Neuronal stem cell (in vitro differentiated cells): Measurements from ENCODE around the gene RAB1A.

ENCODE experiments used
- DNase-seq: peaks from one replicate; pipeline ENCODE4 v3.0.0-alpha.2; 2013; ENCODE audit warnings: low spot score
- H2AFZ ChIP-seq: one replicate; pipeline ENCODE4 v1.6.1; 2013; ENCODE audit warnings: mild to moderate bottlenecking, low read length, inconsistent platforms
- H2AK5ac ChIP-seq: 2 replicates; pipeline ENCODE4 v1.6.1; 2013; ENCODE audit warnings: low read depth, mild to moderate bottlenecking, inconsistent platforms, low read length, moderate library complexity, mixed read lengths
- H2BK120ac ChIP-seq: 2 replicates; pipeline ENCODE4 v1.6.1; 2013; ENCODE audit warnings: low read depth, mild to moderate bottlenecking, inconsistent platforms, low read length, moderate library complexity, mixed read lengths
- H2BK12ac ChIP-seq: one replicate; pipeline ENCODE4 v1.6.1; 2013; ENCODE audit warnings: low read length, inconsistent platforms
- H2BK15ac ChIP-seq: 2 replicates; pipeline ENCODE4 v1.6.1; 2013; ENCODE audit warnings: mild to moderate bottlenecking, low read length, inconsistent platforms, mixed read lengths
- H2BK5ac ChIP-seq: one replicate; pipeline ENCODE4 v1.6.1; 2013; ENCODE audit warnings: inconsistent platforms, mild to moderate bottlenecking, low read length, moderate library complexity
- H3K14ac ChIP-seq: one replicate; pipeline ENCODE4 v1.6.1; 2013; ENCODE audit warnings: low read length, inconsistent platforms
- H3K18ac ChIP-seq: 2 replicates; pipeline ENCODE4 v1.6.1; 2013; ENCODE audit warnings: low read length, inconsistent platforms
- H3K23ac ChIP-seq: 2 replicates; pipeline ENCODE4 v1.6.1; 2013; ENCODE audit warnings: low read depth, mild to moderate bottlenecking, mixed read lengths, low read length, inconsistent platforms; ENCODE audit not compliant: poor library complexity
- H3K27ac ChIP-seq: replicated peaks from 3 replicates; pipeline ENCODE4 v1.5.1; 2013; ENCODE audit warnings: low read length, inconsistent platforms
- H3K27me3 ChIP-seq, 3 experiments: 2 replicates each; pipeline ENCODE4 v1.6.1; 2013; ENCODE audit warnings: low read length in 3 of 3, mild to moderate bottlenecking in 2 of 3, inconsistent platforms in 1 of 3, low read depth in 1 of 3, mixed read lengths in 1 of 3, moderate library complexity in 1 of 3; ENCODE audit not compliant: control insufficient read depth in 3 of 3, insufficient read depth in 3 of 3
- H3K36me3 ChIP-seq, 2 donors: replicated peaks in 1 of 2; 2 replicates each; pipeline ENCODE4 v1.6.1; 2013; ENCODE audit warnings: low read length in 2 of 2; ENCODE audit not compliant: control insufficient read depth in 2 of 2, insufficient read depth in 2 of 2
- H3K4ac ChIP-seq: 2 replicates; pipeline ENCODE4 v1.6.1; 2013; ENCODE audit warnings: inconsistent platforms, mild to moderate bottlenecking, low read length, moderate library complexity
- H3K4me1 ChIP-seq, 2 donors: 1 replicate in 1 of 2; 2 replicates in 1 of 2; pipeline ENCODE4 v1.6.1; 2013; ENCODE audit warnings: low read length in 2 of 2, low read depth in 1 of 2; ENCODE audit not compliant: control insufficient read depth in 2 of 2, insufficient read depth in 1 of 2
- H3K4me2 ChIP-seq: one replicate; pipeline ENCODE4 v1.6.1; 2013; ENCODE audit warnings: mild to moderate bottlenecking, low read length, inconsistent platforms; ENCODE audit not compliant: insufficient read depth, poor library complexity, severe bottlenecking
- H3K4me3 ChIP-seq, 2 donors: 2 replicates each; pipeline ENCODE4 v1.5.1; 2013; ENCODE audit warnings: low read length in 2 of 2, mild to moderate bottlenecking in 2 of 2, inconsistent platforms in 1 of 2, moderate library complexity in 1 of 2
- H3K79me1 ChIP-seq: one replicate; pipeline ENCODE4 v1.6.1; 2013; ENCODE audit warnings: low read depth, mild to moderate bottlenecking, inconsistent platforms, low read length, moderate library complexity
- H3K9ac ChIP-seq: one replicate; pipeline ENCODE4 v1.6.1; 2013; ENCODE audit warnings: mild to moderate bottlenecking, low read depth, low read length, inconsistent platforms; ENCODE audit not compliant: poor library complexity
- H3K9me3 ChIP-seq, 2 donors: replicated peaks in 1 of 2; 2 replicates each; pipeline versions ENCODE3 to v1.6.1; 2013; ENCODE audit warnings: low read length in 2 of 2, mild to moderate bottlenecking in 2 of 2, inconsistent platforms in 1 of 2, low read depth in 1 of 2, mixed read lengths in 1 of 2, moderate library complexity in 1 of 2; ENCODE audit not compliant: control insufficient read depth in 2 of 2, insufficient read depth in 1 of 2
- H4K8ac ChIP-seq: one replicate; pipeline ENCODE4 v1.6.1; 2013; ENCODE audit warnings: low read depth, mild to moderate bottlenecking, inconsistent platforms, low read length, moderate library complexity
- H4K91ac ChIP-seq: one replicate; pipeline ENCODE4 v1.6.1; 2013; ENCODE audit warnings: low read length, low read depth, mild to moderate bottlenecking, inconsistent platforms; ENCODE audit not compliant: poor library complexity
- WGBS, 2 donors: extraction: QIAGEN DNeasy Blood & Tissue Kit; methylation state at CpG; one replicate each; pipeline ENCODE4 v1.1.7; 2013; ENCODE audit warnings: missing lambda C conversion rate in 2 of 2, mixed read lengths in 1 of 2; ENCODE audit not compliant: insufficient read length in 2 of 2, insufficient replicate concordance in 1 of 2; ENCODE audit errors: extremely low coverage in 2 of 2; 5-methylcytosine and 5-hydroxymethylcytosine counted together

Gene RAB1A

DNA sequence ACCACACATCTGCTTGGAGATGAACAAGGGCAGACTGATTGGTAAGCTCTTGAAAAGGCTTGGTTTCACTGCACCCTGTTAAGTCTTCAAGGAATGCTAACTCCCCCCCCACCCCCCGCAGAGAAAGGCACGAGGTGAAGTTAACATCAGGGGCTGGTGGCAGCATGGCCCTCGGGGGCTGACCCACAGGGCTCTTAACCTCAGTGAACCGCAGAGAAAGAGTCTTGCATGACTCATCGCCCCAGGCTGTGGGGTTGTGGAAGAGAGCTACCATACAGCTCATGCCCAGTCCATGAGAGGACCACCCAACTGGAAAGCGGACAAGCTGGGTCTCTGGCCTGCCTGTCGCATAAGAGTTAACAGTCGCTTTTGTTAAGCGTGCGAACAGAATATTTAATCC lies 84.3 kb downstream of the RAB1A start:
- Histone ChIP-seq H4K8ac (no peak overlapping the region), H3K9me3 (peaks cover 5 to 8% of the 10 kb centered on the region in 2 donors), H3K4me2 (no peak overlapping the region), H2AFZ (no peak overlapping the region), H2BK120ac (no peak overlapping the region), H3K18ac (no peak overlapping the region), H3K4ac (no peak overlapping the region), H2BK5ac (no peak overlapping the region), H3K36me3 (peaks cover 0 to 4% of the 10 kb centered on the region in 2 donors), H3K4me1 (peaks cover 0 to 4% of the 10 kb centered on the region in 2 donors), H3K27ac (no peak overlapping the region), H4K91ac (no peak overlapping the region), H3K4me3 (no peak overlapping the region), H2AK5ac (no peak overlapping the region), H3K27me3 (no peaks in the 10 kb centered on the region), H3K14ac (no peak overlapping the region), H2BK15ac (no peak overlapping the region), H3K9ac (no peak overlapping the region), H3K23ac (no peak overlapping the region), H2BK12ac (no peak overlapping the region), H3K79me1 (no peaks in the 10 kb centered on the region)
- no CpG with 5 or more reads among the region's 10 CpGs for WGBS, 2 donors
- peak; percentile 32 for DNase-seq

DNA sequence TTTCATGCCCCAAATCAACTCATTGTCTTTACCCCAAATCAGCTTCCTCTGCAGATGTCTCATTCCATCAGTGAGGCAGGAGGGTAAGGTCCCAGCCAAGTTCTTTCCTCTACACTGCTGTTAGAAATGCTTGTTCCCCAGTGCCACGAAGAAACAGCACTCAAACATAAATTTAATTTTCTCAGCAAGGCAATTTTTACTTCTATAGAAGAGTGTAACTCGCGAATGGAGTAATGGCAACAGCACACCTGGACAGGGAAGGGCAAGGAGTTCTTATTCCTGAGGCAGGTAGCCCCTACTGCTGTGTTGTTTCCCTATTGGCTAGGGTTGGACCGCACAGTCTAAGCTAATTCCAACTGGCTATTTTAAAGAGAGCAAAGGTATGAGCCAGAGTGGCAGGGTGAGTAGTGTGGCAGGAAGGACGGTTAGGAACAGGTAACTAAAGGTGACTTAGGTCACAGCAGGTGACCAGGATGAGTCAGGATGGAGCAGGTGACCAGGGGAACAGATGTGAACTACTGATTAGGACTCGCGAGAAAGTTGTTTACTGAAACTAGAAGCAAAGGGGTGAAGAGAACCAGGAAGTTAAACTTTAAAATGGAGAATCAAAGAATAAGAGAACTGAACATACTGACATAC lies 85.7 kb downstream of the RAB1A start:
- Histone ChIP-seq H3K23ac (no peak overlapping the region), H2BK15ac (no peak overlapping the region), H4K91ac (no peak overlapping the region), H3K4me3 (no peak overlapping the region), H3K27ac (no peak overlapping the region), H2BK12ac (no peak overlapping the region), H2AFZ (no peak overlapping the region), H3K9me3 (peaks cover 5 to 8% of the 10 kb centered on the region in 2 donors), H3K4me1 (peaks cover 0 to 4% of the 10 kb centered on the region in 2 donors), H2AK5ac (no peak overlapping the region), H3K4ac (no peak overlapping the region), H2BK5ac (no peak overlapping the region), H3K27me3 (no peaks in the 10 kb centered on the region), H3K9ac (no peak overlapping the region), H3K18ac (no peak overlapping the region), H3K14ac (no peak overlapping the region), H3K36me3 (peaks cover 5 to 8% of the 10 kb centered on the region in 2 donors), H4K8ac (no peak overlapping the region), H3K79me1 (no peaks in the 10 kb centered on the region), H2BK120ac (no peak overlapping the region), H3K4me2 (no peak overlapping the region)
- no CpG with 5 or more reads among the region's 7 CpGs for WGBS, 2 donors
- no peak for DNase-seq

DNA sequence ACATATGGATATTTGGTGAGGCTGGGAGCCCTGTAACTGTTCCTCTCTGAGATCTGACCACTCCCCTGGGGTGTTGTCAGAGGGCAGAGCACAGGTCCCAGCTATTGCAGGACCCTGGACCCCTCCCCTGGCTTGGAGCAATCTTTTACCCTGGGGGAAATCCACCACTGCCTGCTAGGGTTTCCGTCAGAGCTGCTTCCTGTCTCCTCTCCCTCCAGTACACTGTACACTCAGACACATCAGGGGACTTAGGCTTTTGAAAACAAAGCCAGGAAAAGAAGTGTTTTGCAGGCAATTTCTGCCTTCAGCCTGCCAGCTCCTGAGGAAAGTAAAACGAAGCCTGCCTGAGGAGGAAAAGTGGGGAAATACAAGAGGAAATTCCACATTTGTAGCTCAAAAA lies 86.9 kb downstream of the RAB1A start:
- H3K4me2 ChIP-seq = no peak overlapping the region
- H2AFZ ChIP-seq = no peak overlapping the region
- H2BK15ac ChIP-seq = no peak overlapping the region
- no peak overlapping the region for H2BK120ac ChIP-seq
- WGBS, 2 donors = no CpG with 5 or more reads among the region's 2 CpGs
- no peak overlapping the region for H3K18ac ChIP-seq
- no peak overlapping the region for H3K14ac ChIP-seq
- no peak overlapping the region for H3K23ac ChIP-seq
- DNase-seq = no peak
- H3K9ac ChIP-seq = no peak overlapping the region
- H2BK5ac ChIP-seq = no peak overlapping the region
- H3K36me3 ChIP-seq = peaks cover 5 to 8% of the 10 kb centered on the region in 2 donors
- no peak overlapping the region for H2AK5ac ChIP-seq
- H4K8ac ChIP-seq = no peak overlapping the region
- H3K4me3 ChIP-seq = no peak overlapping the region
- no peak overlapping the region for H2BK12ac ChIP-seq
- no peak overlapping the region for H4K91ac ChIP-seq
- H3K27ac ChIP-seq = no peak overlapping the region
- no peaks in the 10 kb centered on the region for H3K79me1 ChIP-seq
- peaks cover 0 to 4% of the 10 kb centered on the region in 2 donors for H3K4me1 ChIP-seq
- H3K4ac ChIP-seq = no peak overlapping the region
- H3K9me3 ChIP-seq = peaks cover 5 to 6% of the 10 kb centered on the region in 2 donors
- no peaks in the 10 kb centered on the region for H3K27me3 ChIP-seq

DNA sequence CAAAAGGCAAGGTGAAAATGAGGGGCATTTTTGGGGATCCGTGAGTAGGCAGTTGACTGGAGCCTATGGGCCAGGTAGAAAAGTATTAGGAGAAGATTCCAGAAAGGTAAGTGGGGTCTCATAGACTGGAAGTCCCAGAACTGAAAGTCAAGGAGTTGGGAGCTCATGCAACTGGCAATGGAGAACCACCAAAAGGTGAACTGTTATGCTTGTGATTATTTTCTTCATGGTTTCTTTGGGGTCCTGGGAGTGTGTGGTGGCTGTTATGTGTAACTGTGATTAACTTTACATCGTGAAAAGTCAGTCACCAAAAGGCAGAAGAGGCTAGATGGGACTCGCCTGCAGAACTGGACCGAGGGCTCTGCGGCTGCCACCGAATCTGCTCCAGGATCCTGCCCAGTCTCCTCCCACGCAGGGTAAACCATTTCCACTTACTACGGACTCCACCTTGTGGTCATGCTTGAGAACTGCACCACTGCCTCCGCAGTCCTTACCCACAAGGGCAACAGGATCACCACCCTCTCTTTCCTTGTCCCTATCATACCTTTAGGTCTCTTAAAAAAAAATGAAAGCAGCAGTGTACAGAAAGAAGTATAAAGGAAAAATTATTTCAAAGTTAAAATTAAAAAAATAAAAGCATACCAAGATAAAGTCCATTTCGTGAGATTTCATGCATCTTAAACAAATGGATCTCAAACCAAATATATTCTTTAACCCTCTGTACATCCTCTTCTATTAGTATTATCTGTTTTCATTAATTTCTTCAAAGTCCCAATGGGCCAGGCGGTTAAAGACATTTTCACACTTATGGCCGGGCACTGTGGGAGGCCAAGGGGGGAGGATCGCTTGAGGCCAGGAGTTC lies 89.3 kb downstream of the RAB1A start:
- no peak overlapping the region for H3K18ac ChIP-seq
- no peak overlapping the region for H3K4ac ChIP-seq
- H2BK120ac ChIP-seq = no peak overlapping the region
- H4K91ac ChIP-seq = no peak overlapping the region
- H3K27ac ChIP-seq = no peak overlapping the region
- H2BK15ac ChIP-seq = no peak overlapping the region
- peaks cover 0 to 3% of the 10 kb centered on the region in 2 donors for H3K9me3 ChIP-seq
- no peak overlapping the region for H3K4me2 ChIP-seq
- H3K36me3 ChIP-seq = peaks cover 5 to 6% of the 10 kb centered on the region in 2 donors
- H3K9ac ChIP-seq = no peak overlapping the region
- no peak overlapping the region for H2BK5ac ChIP-seq
- H2AK5ac ChIP-seq = no peak overlapping the region
- H3K27me3 ChIP-seq = no peaks in the 10 kb centered on the region
- no peak overlapping the region for H2BK12ac ChIP-seq
- no peak overlapping the region for H3K14ac ChIP-seq
- H3K79me1 ChIP-seq = no peaks in the 10 kb centered on the region
- peak; percentile 65 for DNase-seq
- peak overlapping the region; percentile 66 for H2AFZ ChIP-seq
- no peak overlapping the region for H3K23ac ChIP-seq
- H3K4me3 ChIP-seq = no peak overlapping the region
- no CpG with 5 or more reads among the region's 13 CpGs for WGBS, 2 donors
- H4K8ac ChIP-seq = no peak overlapping the region
- peaks cover 0 to 4% of the 10 kb centered on the region in 2 donors for H3K4me1 ChIP-seq
